ENCODE data around the gene BLOC1S4.

Gene BLOC1S4

GRCh38 chr4:6760865-6761264, 44.9 kb downstream of the BLOC1S4 start:
- TF ChIP-seq CTCF (IDR thresholded peaks at IDR 0.05; ENCODE audit: insufficient read depth, missing control alignments) = no peak
- no peak for FAIRE-seq
- DNase-seq (ENCODE audit: insufficient read length, low spot score) = no peak

- FAIRE-seq (no peak), DNase-seq (ENCODE audit: insufficient read length, low spot score) (no peak)
- no peak for TF ChIP-seq CTCF (IDR thresholded peaks at IDR 0.05; ENCODE audit: insufficient read depth, missing control alignments)
Observed at GRCh38 chr4:6761649-6762615, 46.0 kb downstream of the BLOC1S4 start.

- FAIRE-seq = no peak
- DNase-seq (ENCODE audit: insufficient read length, low spot score) = no peak
Observed at GRCh38 chr4:6763330-6763851, 47.4 kb downstream of the BLOC1S4 start.

GRCh38 chr4:6764976-6765620, 49.1 kb downstream of the BLOC1S4 start:
- DNase-seq (ENCODE audit: insufficient read length, low spot score) (no peak), FAIRE-seq (no peak)
- TF ChIP-seq CTCF (IDR thresholded peaks at IDR 0.05; ENCODE audit: insufficient read depth, missing control alignments) = no peak

More at GRCh38 chr4:6763330-6763851, 47.4 kb downstream of the BLOC1S4 start:
- no peak for TF ChIP-seq CTCF (IDR thresholded peaks at IDR 0.05; ENCODE audit: insufficient read depth, missing control alignments)

- DNase-seq (ENCODE audit: insufficient read length, low spot score) = no peak
Observed at GRCh38 chr4:6765703-6766102, 49.7 kb downstream of the BLOC1S4 start.

More at GRCh38 chr4:6765703-6766102, 49.7 kb downstream of the BLOC1S4 start:
- no peak for FAIRE-seq
- no peak for TF ChIP-seq CTCF (IDR thresholded peaks at IDR 0.05; ENCODE audit: insufficient read depth, missing control alignments)
